Mesothelial cell of epicardium (in vitro differentiated cells): Measurements from ENCODE around the gene CREB3L4. TPM values are rescaled to one million over a fixed set of nuclear protein-coding genes. Genes with fewer than 3 reads are reported as not detected.
A peak's percentile ranks its signal among the peaks of the same experiment; 100 is the strongest.

Experiments used
- DNase-seq, 2 experiments: peaks; one replicate each; pipeline ENCODE4 v3.0.0; 2021; ENCODE audit warnings: low spot score in 2 of 2; ENCODE audit not compliant: unreplicated experiment in 2 of 2
- H3K27ac Mint-ChIP-seq: 2 replicates; pipeline ENCODE4 v1.8.0; 2021; ENCODE audit warnings: mixed read lengths
- H3K27me3 Mint-ChIP-seq: 2 replicates; pipeline ENCODE4 v1.8.0; 2021; ENCODE audit warnings: low read depth, mixed read lengths
- H3K36me3 Mint-ChIP-seq: 2 replicates; pipeline ENCODE4 v1.8.0; 2021; ENCODE audit warnings: mixed read lengths
- H3K4me1 Mint-ChIP-seq: 2 replicates; pipeline ENCODE4 v1.8.0; 2021; ENCODE audit warnings: mixed read lengths
- H3K4me3 Mint-ChIP-seq: 2 replicates; pipeline ENCODE4 v1.8.0; 2021; ENCODE audit warnings: mild to moderate bottlenecking, moderate library complexity, mixed read lengths
- H3K9me3 Mint-ChIP-seq: 2 replicates; pipeline ENCODE4 v1.8.0; 2021; ENCODE audit warnings: mixed read lengths
- total RNA-seq: library from RNA; stranded (reverse); gene quantifications from 3 replicates; pipeline ENCODE4 v1.2.1, GENCODE V29; 2021
- TF ChIP-seq, protein P1 (sequence below): fragments of 200-600 bp; sonication (generic); IDR thresholded peaks from one replicate; pipeline ENCODE4 v1.5.0; 2021; ENCODE audit warnings: antibody characterized with exemption; ENCODE audit not compliant: unreplicated experiment

Gene CREB3L4
- total RNA-seq, 1 donor from 2014 or later: 31.1 TPM

DNA sequence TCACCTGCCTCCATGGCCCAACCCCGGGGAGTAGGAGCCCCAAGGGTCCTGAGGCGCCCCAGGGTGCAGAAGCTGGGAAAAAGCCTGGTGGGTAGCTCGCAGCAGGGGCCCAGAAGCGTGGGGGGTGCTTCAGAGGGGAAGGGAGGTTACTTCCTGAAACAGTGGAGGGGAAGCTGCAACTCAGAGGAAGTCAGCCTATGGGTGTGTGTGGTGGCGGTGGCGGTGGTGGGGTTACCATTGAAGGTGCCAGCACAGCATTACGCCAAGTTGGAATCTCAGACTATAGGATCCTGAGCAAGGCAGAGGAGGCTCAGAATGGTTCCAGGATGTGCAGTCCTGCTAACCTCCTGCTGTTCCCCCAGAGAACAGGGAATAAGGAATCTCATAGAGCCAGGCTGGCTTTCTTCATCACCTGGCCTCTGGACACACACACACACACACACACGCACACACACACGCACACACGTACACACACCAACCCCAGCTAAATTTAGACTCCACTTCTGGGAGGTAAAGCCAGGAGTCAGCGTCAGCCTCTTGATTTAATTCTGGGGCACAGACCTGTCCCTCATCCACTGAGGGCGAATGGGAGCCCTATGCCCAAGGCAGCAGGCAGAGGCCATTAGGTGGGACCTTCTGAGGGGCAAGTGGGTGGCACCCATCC lies 22.4 kb upstream of the CREB3L4 start:
- H3K4me1 Mint-ChIP-seq: peaks cover 13% of the 10 kb centered on the region
- TF ChIP-seq, protein P1, sequence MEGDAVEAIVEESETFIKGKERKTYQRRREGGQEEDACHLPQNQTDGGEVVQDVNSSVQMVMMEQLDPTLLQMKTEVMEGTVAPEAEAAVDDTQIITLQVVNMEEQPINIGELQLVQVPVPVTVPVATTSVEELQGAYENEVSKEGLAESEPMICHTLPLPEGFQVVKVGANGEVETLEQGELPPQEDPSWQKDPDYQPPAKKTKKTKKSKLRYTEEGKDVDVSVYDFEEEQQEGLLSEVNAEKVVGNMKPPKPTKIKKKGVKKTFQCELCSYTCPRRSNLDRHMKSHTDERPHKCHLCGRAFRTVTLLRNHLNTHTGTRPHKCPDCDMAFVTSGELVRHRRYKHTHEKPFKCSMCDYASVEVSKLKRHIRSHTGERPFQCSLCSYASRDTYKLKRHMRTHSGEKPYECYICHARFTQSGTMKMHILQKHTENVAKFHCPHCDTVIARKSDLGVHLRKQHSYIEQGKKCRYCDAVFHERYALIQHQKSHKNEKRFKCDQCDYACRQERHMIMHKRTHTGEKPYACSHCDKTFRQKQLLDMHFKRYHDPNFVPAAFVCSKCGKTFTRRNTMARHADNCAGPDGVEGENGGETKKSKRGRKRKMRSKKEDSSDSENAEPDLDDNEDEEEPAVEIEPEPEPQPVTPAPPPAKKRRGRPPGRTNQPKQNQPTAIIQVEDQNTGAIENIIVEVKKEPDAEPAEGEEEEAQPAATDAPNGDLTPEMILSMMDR: no peak
- no peaks in the 10 kb centered on the region for H3K9me3 Mint-ChIP-seq
- H3K27me3 Mint-ChIP-seq: no peaks in the 10 kb centered on the region
- H3K27ac Mint-ChIP-seq: peak overlapping the region; percentile 39
- peaks cover 5% of the 10 kb centered on the region for H3K36me3 Mint-ChIP-seq
- DNase-seq: no peak
- H3K4me3 Mint-ChIP-seq: peak overlapping the region; percentile 78

DNA sequence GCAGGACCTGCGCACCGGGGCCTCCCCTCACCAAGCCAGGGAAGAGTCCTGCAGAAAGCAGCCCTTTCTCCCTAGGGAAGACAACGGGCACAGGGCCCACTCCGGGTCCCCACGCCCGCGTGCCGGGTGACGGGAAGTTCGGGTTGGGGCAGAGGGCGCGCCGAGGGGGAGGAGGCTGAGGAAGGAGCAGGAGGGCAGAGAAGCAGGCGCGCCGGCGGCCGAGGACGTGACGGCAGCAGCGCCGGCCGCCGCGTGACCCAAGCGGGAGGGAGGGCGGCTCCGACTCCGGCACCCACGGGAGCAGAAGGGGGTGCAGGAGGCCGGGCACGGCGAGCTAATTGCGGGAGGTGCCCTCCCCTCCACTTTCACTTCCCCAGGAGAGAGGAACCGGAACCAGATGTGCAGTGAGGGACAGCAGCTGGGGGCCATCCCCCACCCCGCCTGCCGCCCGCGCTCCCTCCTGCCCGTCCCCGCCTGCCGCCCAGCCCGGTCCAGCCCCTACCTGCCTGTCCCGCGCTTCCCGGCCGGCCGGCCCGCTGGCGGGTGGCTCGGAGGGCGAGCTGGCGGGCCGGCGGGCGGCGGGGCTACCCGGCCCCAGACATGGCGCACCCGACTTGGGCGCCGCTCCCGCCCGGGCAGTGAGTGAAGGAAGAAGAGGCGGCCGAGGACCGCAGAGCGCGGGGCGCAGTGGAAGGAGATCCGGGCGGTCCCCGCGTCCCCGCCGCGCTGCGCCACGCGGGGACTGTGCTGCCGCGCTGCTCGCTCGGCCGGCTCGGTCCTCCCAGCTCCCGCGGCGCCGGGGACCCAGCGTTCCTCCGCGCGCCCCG lies 21.7 kb upstream of the CREB3L4 start:
- peak in 1 of 2 experiments; percentile 66 for DNase-seq
- Mint-ChIP-seq H3K4me3 (peak overlapping the region; percentile 78), H3K4me1 (peaks cover 13% of the 10 kb centered on the region), H3K36me3 (peaks cover 8% of the 10 kb centered on the region), H3K27ac (peak overlapping the region; percentile 39), H3K9me3 (no peaks in the 10 kb centered on the region), H3K27me3 (no peaks in the 10 kb centered on the region)
- TF ChIP-seq, protein P1: no peak

DNA sequence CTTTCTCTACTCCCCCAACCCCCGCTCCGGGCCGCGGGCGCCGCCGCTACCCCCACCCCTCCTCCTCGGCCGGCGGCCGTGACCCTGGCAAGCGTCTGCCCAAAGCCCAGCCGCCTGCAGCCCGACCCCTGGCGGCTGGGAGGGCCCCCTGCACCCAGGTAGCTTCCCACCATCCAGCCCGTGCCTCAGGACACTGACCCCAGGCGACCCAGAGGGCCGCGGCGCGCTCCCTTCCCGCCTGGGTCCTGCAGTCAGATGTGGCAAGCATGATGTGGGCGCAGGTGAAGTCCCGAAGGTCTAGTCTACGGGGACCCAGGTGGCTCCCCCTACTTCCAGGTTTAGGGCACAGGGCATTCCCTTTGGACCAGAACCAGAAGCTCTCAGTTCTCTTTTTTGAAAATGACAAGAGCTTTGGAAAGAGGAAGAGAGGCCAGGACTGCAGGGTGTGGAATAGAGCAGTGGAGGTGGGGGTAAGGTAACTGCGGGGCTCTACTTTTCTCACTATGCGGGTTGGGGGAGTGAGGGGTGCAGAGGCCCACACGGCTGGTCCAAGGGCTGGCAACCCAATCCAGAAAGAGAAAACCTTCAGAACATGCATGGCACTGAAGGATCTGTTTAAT lies 21.0 kb upstream of the CREB3L4 start, which contains the start of gene DENND4B:
DENND4B (minus strand) TSS at position 97 of the 620 bp plus-strand sequence. CDS start 2,344 bp downstream, outside the sequence.
- peaks cover 13% of the 10 kb centered on the region for H3K4me1 Mint-ChIP-seq

DNA sequence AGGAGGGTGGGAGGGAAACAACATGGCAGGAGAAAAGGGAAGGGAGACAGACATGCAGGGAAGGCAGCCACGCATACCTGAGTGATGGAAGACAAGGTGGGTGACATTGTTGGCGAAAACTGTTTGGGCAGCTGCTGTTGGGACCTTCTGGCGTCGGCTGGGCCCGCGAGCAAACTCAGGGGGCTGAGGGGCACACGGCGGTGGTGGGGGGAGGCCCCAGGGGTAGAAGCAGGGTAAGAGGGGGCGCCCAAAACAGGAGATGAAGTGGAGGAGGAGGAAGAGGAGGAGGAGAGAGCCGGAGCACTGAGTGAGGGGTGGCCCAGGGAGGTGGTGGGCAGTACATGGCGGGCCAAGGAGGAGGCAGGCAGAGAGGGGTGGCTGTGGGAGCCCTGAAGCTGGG lies 16.5 kb upstream of the CREB3L4 start:
- Mint-ChIP-seq H3K4me3 (no peak overlapping the region), H3K27ac (no peak overlapping the region), H3K36me3 (peaks cover 8% of the 10 kb centered on the region), H3K27me3 (no peaks in the 10 kb centered on the region), H3K4me1 (no peaks in the 10 kb centered on the region), H3K9me3 (no peaks in the 10 kb centered on the region)
- no peak for DNase-seq
- TF ChIP-seq, protein P1: no peak

More for the DNA sequence above, 21.0 kb upstream of the CREB3L4 start, which contains the start of gene DENND4B:
- Mint-ChIP-seq H3K4me3 (peak within 1 kb of the TSS; percentile 78), H3K27ac (peak within 1 kb of the TSS; percentile 39), H3K9me3 (no peaks in the 10 kb centered on the region), H3K27me3 (no peaks in the 10 kb centered on the region), H3K36me3 (peaks cover 8% of the 10 kb centered on the region)
- peak; percentile 55 to 79 for DNase-seq
- TF ChIP-seq, protein P1: peak; percentile 90

DNA sequence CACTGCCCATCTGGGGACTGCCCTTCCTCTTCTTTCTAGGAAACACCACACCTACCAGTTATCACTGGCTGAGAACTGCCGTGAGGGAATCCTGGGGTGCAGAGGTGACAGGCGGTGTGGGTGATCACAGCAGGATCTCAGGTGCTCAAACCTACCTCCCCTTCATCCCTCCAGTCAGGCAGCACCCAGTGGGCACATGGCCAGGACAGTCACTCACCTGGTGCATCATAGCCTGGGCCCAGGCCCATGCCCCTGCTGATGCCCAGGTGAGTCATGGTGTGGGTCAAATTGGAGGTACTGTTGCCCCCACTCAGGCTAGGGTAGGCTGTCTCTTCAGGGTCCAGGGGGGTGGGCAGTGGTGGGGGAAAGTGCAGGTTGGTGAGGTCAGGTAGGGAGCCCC lies 15.9 kb upstream of the CREB3L4 start:
- Mint-ChIP-seq H3K4me3 (no peak overlapping the region), H3K36me3 (peaks cover 8% of the 10 kb centered on the region), H3K27me3 (no peaks in the 10 kb centered on the region), H3K9me3 (no peaks in the 10 kb centered on the region), H3K4me1 (peaks cover 3% of the 10 kb centered on the region), H3K27ac (no peak overlapping the region)
- TF ChIP-seq, protein P1: no peak
- DNase-seq: no peak
